Pulmonary artery endothelial cell (primary cell): ENCODE data around the gene SIRPD. TPM values are rescaled to one million over a fixed set of nuclear protein-coding genes. Genes with fewer than 3 reads are reported as not detected.
"Not testable (repeated sequence)": the region's sequence is repeated elsewhere in the genome, so short reads cannot be mapped to it uniquely, and the experiment has no call there.

Source experiments
- DNase-seq: peaks from one replicate; pipeline ENCODE4 v3.0.0-alpha.2; 2011; ENCODE audit warnings: low read depth, low spot score
- total RNA-seq: library from RNA; depleted of rRNA; stranded (reverse); fragments of >200 nt; gene quantifications from 2 replicates; pipeline ENCODE4 v1.2.3, GENCODE V29; 2014

Gene SIRPD
- total RNA-seq = not detected in 2 replicates

DNA sequence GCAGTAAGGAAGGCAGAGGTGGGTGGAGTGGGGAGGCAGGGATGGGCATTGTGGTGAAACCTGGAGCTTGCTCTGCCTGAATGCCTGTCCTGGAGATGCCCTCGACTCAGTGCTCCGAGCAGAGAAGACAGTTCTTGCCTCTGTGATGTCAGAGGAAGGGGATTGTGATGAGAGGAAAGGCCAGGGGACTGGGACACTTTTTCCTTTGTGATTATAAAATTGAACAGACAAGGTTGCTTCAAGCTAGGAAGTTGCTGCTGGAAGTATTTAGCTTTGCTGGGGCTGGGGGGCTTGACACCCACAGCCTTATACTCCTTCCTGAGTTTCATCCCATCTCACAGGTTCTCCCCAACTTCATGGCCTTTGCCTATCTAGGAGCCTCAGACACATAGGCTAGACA lies at the start of gene SIRPD:
Gene SIRPD, minus strand, starts transcription at position 101 of the 400 bp plus-strand sequence. Its CDS starts 52 bp downstream, at position 49.
- DNase-seq = no peak

DNA sequence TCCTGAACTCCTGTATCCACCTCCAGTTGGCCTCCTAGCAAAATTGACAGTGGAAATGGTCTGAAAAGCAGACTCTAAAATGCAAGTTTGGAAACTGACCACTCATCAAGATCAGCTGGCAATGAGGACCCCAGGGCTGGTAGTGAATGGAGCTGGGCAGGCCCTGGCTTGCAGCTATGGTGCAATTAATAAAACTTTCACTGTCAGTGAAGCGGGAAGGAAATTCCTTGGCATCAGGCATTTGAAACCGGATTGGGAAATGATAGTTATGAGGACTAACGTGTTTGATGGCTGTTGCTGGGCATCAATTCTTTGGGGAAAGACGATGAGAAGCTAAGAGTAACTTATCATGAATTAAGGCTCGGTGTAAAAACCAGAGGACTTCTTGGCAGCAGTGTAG lies 43.2 kb upstream of the SIRPD start:
- DNase-seq = no peak

DNA sequence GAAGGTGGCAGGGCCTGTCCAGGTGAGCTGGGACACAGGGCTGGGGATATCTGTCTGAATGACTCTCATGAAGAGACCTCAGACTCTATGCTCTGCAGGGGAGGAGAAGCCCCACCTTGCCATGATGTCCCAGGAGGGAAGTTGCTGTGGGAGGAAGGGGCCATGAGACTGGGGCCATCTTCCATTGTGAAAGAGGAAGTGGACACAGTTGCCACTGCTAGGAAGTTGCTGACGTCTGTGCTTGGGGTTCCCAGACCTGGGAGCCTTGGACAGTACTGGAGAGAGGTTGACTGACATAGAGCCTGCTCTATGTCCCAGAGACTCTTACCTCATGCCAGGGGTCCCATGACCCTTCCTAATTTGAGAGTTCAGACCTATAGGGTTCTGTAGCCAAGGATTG lies 37.8 kb upstream of the SIRPD start:
- no peak for DNase-seq

DNA sequence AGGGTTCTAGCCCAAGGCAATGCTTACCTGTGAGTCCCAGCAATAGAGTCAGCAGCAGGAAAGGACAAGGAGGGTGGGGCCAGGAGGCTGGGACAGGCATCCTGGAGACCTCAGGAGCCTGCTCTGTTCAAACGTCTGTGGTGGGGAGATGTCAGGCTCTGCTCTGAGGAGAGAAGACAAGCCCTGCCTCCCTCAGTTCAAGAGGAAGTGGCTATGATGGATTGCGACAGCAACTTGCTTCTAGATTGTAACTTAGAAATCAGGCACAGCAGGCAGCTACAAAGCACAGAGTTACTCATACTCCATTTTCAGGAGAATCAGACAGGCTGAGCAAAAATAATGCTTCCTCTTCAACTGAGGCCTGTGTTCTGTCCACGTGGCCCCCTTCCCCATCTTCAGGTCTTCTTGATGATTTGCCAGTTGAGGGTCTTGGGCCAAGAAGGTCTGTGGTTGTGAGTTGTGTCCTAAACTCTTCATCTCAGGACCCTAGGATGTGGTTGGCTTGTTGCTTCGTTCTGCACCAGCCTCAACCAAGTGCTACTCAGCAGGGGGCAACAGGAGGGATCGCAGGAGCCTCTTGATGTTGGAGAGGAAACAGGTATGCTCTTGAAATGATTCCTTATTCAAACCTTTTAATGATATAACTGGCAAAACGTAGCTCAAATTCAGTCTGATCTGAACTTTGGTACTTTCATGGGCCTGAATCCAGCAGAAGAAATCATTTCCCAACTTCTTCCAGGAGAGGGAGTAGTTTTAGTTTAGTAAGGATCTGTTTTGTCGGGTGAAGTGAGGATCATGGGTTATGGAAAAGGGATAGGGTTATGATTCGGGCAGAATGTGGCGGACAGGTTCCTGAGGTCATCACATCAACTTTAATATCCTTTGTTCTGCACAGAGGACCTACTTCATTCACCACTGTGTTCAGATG lies 31.3 kb upstream of the SIRPD start:
- DNase-seq = no peak

DNA sequence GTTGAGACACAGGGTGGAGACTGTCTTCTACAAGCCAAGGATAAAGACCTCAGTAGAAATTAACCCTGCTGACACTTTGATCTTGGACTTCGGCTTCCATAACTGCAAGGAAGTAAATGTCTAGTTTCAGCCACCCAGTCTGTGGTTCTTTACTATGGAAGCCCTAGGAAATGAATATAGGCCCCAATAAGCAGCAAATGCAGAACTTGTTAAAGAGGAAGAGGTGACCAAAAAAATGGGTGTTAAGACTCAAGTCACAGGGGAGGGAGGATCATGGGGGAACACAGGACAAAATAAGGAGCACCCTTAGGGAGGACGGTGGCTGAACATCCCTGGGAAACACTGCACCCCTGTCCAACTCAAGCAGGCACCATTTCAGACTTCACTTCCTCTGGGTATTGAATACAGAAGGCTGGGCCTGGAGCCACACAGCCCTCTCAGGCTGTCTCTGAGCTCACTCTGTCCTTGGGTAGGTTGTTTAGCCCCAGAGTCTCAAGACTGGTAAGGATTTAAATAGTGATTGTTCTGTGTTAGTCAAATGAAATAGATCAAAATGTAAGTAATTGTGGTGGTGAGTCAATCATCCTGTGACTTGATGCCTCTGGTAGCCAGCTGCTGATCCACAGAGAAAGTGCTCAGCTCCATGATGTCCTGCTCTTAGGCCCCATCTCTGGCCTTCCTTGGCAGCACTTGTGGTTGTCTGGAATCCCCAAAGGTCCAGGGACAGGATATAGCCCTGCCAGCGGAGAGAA lies 30.5 kb upstream of the SIRPD start:
- DNase-seq = no peak

DNA sequence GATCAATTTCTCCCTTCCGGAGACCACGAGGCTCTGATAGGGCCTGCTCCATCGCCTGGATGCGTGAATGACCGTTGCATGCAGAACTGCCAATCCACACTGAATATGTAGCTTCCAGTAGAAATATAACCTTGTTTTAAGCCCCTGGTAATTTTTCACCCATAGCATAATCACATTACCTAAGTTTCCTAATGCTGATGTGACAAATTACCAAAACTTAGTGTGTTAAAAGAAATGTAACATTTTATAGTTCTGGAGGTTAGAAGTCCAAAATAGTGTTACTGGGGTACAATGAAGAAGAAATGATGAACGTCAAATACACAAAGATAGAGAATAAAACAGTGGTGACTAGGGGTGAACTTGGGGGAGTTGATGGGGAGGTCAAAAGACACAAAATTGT lies 22.0 kb upstream of the SIRPD start:
- DNase-seq = no peak

DNA sequence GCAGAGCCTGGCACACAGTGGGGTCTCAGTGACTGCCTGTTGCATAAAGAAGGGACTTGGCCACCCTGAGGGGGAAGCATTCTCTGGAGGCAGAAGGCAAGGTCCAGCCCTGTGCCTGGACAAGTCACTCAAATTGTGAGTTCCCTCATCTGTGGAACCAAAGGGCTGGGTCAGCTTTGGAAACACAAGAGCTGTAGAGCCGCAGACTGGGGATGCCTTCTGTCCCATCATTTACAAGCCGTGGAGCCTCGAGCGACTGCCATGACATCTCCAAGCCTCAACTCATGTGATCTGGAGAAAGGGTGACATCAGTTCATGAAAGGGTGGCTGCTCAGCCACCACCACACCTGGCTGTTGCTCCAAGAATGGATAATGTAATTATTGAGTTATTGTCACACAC lies 20.4 kb upstream of the SIRPD start:
- DNase-seq = no peak

DNA sequence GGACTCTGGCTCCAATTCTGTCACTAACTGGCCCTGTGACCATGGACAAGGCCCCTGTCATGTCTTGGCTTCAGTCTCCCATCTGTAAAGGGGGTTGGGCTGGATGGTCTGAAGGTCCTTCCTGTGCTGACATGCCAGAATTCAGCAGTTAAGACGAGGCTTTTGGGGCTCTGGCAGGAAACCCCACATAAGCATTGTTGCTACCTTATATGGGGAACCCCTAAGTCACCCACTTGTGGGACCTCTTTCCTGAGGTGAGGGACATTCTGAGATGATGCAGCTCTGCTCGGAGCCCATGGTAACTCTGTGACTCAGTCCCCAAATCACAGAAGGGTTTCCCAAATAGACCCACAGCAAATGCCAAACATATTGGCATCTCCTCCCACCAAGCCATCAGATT lies 19.8 kb upstream of the SIRPD start:
- DNase-seq = not testable (repeated sequence)

DNA sequence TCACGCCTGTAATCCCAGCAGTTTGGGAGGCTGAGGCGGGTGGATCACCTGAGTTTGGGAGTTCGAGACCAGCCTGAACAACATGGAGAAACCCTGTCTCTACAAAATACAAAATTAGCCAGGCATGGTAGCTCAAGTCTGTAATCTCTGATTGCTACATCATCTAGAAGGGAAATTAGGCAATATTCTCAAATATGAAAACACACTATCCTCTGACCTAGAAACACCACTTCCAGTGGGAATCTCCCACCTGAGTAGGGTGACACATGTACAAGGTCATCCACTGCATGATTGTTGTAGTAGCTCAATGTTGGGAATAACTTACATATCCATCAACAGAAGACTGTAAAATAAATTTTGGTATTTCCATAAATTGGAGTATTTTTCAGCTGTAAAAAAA lies 19.1 kb upstream of the SIRPD start:
- DNase-seq = no peak

DNA sequence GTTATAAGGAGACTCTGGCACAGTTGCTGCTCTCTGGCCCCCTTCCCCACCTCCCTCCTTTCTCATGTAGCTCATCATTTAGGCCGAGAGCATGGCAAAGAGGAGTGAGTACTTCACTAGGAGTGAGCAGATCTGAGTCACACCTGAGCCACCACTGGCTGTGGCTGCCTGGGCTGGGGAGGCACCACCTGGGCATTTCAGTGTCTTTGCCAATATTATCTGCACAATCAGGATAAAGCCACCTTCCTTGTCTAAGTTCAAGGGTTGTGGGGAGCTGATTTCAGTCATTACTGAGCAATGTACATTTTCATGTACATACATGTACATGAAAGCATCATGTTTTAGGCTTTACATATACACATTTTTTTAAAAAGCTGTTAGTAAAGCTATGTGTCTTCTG lies 18.5 kb upstream of the SIRPD start:
- not testable (repeated sequence) for DNase-seq

DNA sequence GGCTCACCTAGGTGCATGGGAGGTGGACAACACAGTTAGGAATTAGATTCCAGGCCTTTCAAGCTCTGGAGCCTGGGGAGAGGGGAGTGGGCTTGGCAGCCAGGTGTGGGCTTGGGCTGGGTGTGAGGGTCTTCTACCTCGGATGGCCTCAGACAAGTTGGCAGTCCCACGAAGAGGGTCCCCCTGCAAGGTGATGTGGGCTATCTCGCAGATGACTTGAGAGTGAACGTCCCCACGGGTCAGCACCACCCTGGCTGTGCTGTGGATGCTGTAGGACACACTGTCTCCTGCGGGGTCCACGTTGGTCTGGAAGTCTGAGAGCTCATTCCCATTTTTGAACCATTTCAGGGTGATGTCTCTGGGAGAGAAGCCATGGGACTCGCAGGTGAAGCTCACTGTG lies 14.1 kb upstream of the SIRPD start:
- DNase-seq = not testable (repeated sequence)

DNA sequence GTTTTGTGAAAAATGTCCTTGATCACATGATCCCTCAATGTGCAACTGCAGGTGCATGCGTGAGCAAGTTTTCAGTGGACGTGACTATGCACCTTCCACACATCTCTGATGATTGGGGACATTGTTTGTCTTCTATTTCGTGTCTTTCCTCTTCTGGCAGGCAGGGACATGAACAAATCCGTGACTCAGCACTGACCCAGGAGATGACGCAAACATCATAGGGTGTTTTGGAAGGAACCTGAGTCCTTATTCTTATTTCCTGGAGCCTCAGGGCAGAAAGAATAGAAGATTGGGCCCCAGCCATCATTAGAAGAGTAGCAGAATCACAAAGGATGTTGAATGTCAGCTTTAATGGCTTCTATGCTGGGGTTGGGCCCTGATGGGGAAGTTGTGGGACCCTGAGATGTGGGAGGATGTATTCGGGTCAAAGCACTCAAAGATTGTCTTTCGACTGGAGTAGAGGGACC lies 11.9 kb upstream of the SIRPD start:
- no peak for DNase-seq

DNA sequence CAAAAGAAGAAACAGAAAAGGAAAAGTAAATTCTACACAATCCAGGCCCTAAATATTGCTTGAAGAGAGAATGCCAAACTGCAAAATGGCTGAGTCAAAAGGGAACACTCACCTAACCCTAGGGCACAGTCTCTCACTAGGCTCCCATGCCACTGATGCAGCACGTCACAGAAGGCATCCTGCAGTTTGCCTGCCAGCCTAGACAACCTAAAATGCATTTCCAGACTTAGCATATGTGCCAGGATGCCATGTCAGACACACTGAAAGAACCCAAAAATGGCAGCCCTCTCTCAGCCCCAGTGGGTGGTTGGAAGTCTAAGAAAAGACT lies 10.6 kb upstream of the SIRPD start:
- no peak for DNase-seq

DNA sequence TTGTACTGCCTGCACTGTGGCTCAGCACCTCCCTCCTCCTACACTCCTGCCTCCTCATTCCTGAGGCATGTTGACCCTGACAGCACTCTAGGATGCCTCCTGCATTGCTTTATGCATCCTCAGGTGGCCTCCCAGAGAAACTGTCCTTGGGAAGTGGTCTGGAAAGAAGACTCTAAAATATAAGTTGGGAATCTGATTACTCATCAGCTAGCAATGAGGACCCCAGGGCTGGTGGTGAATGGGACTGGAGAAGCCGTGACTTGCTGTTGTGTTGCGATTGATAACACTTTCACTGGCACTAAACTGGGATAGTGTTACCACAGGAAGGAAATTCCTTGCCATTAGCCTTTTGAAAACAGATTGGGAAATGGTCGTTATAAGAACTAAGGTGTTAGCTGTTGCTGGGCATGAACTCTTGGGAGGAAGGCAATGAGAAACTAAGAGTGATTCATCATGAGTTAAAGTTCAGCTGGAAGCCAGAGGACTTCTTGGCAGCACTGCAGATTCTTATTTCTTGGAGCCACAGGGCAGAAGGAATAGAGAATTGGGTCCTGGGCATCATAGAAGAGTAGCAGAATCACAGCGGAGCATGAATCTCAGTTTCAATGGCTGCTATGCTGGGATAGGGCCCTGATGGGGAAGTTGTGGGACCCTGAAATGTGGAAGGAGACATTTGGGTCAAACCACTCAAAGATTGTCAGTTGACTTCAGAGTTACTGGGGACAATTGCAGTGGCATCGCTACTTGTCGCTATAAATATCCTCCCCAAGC lies 10.1 kb upstream of the SIRPD start:
- peak; percentile 58 for DNase-seq

DNA sequence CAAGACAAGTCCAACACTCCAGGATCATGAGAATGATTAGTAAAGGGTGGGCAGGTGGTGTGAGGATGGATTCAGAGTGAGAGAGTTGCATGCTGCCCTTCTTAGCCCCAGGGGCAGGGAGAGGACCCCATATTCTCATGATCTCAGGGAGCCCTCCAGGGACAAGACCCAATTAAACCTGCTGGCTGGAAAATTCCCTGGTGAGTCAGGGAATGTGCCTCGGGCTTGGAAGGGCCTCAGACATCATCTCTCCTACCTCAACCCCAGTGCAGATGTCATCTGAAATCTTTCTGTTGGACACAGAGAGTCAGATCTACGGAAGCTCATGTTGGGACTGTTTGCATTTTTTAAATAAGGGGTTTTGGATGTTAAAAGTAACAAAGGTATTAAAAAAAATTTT lies 9.2 kb upstream of the SIRPD start:
- no peak for DNase-seq

DNA sequence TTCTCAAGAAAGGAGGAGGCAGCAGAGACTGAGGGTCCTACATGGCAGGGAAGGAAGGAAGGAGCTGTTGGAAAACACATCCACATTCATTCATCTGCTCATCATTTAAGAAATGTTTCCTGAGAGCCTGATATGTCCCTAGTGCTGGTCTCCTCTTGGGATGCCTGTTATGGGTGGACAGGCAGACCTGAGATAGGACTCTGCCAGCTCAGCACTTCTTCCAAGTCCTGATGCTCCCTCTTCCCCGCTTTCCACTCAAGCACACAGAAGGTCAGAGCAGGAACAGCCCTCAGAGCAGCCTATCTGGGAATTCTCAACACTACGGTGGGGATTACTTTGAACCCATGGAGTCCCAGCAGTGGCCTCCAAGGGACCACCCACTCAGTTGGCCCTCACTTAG lies 8.0 kb upstream of the SIRPD start:
- no peak for DNase-seq

DNA sequence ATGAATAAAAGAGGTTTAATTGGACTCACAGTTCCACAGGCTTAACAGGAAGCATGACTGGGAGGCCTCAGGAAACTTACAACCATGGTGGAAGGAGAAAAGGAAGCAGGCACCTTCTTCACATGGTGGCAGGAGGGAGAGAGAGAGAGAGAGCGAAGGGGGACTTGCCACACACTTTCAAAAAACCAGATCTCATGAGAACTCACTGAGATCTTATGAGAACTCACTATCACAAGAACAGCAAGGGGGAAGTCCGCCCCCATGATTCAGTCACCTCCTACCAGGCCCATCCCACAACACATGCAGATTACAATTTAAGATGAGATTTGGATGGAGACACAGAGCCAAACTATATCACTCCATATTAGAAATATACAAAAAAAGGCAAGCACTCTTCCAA lies 6.1 kb upstream of the SIRPD start:
- no peak for DNase-seq

DNA sequence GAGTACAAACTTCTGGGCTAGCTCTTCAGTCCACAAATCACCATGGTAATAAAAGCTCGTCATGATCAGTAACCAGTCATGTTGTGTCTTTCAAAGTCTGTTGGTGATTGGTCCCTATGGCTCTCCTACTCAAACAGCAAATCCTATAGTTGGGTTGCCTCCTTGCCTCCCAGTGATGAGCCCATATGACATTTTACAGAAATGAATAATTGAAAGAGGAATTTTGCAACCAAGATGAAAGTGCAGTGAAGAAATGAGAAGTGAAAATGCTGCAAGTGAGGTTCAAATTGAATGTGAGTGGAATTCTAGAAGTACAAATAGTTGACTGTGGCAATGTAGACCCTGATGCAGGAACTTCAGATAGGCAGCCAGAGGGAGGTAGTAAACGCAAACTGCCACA lies 5.1 kb upstream of the SIRPD start:
- no peak for DNase-seq

DNA sequence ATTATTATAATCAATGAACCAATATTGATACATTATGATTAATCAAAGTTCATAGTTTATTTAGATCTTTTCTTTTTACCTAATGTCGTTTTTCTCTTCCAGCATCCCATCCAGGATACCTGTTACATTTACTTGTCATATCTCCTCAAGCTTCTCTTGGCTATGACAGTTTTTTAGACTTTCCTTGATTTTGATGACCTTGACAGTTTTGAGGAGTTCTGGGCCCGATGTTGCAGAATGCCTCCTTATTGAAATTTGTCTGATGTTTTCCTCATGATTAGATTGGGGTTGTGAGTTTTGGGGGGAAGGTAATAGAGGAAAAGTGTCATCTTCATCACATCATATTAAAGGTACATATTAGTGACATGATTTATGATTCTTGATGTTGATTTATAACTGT lies 3.8 kb upstream of the SIRPD start:
- DNase-seq = no peak

DNA sequence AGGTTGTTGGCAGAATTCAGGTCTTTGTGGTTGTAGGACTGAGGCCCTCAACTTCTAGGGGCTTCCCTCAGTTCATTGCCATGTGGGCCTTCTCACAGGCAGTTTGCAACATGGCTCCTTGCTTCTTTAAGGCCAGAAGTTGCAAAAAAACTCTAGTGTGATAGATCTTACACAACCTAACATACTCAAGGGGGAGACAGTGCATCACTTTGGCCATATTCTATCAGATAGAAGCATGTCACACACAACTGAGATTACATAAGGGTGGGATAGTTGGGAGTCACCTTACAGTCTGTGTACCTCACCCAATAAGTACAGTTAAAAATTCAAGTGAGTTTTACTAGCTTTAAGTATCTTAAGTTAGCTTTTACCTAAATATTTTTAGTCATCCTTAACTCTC lies 1.6 kb downstream of the SIRPD start:
- no peak for DNase-seq

DNA sequence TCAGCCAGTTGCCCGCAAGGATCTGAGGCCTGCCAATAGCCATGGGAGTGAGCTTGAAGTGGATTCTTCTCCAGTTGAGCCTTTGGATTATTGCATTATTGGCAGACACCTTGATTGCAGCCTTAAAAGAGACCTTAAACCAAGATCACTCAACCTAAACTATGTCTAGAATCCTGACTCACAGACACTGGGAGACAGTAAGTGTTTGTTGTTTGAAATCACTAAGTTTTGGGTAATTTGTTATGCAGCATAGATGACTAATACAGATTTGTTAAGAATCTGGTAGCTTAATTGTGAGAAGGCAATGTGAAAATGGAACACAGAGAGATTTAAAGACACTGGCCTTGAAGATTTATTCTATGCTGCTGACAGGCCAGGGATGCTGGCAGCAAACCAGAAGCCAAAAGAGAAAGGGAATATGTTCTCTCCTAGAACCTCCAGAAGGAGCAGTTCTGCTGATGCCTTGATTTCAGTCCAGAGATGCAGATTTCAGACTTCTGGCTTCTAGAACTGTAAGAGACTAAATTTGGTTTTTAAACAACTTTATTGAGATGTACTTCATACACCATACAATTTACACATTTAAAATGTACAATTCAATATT lies 17.6 kb downstream of the SIRPD start:
- DNase-seq = no peak

DNA sequence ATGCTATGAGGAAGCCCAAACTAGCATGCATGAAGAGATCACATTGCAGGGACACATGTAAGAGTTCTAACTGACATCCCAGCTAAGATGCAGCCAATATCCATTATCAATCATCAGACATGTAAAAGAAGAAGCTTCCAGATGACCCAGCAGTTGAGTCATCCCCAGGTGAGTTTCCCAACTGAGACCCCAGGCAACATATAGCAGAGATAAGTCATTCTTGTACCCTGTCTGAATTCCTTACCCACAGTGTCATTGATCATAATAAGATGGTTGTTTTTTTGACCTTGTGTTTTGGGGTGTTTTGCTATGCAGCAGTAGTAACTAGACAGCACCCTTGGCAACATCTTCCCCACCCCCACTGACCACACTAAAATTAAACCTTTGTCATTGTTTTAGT lies 18.9 kb downstream of the SIRPD start:
- no peak for DNase-seq
